Measurements from ENCODE around the gene TESMIN.

The TESMIN gene

DNA sequence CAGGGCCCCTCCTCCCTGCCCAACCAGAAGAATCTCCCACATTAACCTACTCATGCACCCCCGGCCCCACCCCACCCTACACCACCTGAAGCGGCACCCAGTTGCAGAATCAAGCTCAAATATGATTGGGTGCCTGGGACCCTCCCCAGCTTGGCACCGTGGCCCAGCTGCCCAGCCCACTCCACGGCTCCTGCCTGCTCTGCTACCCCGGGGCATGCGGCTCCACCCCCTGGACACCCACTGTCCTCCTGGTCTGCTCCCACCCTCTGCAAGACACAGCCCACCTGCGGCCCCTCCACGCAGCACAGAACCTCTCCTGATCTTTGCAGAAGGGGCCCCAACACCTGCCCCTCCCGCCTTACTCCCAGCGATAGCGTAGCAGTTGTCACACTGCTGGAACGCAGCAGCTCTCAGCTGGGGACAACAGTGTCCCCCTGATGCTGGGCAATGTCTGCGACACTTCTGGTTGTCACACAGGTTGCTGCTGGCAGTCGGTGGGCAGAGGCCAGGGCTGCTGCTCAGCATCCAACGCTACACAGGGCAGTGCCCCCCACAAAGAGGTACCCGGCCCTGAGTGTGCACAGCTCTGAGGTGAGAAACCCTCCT, 32.0 kb upstream of the TESMIN start:
- no peak for DNase-seq
- TF ChIP-seq, protein P1, sequence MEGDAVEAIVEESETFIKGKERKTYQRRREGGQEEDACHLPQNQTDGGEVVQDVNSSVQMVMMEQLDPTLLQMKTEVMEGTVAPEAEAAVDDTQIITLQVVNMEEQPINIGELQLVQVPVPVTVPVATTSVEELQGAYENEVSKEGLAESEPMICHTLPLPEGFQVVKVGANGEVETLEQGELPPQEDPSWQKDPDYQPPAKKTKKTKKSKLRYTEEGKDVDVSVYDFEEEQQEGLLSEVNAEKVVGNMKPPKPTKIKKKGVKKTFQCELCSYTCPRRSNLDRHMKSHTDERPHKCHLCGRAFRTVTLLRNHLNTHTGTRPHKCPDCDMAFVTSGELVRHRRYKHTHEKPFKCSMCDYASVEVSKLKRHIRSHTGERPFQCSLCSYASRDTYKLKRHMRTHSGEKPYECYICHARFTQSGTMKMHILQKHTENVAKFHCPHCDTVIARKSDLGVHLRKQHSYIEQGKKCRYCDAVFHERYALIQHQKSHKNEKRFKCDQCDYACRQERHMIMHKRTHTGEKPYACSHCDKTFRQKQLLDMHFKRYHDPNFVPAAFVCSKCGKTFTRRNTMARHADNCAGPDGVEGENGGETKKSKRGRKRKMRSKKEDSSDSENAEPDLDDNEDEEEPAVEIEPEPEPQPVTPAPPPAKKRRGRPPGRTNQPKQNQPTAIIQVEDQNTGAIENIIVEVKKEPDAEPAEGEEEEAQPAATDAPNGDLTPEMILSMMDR (IDR thresholded peaks at IDR 0.05; ENCODE audit: low read depth, low read length): no peak
- Histone ChIP-seq H3K27ac (no peak overlapping the region), H3K36me3 (no peaks in the 10 kb centered on the region), H3K27me3 (ENCODE audit: insufficient read depth, low read depth, severe bottlenecking) (no peaks in the 10 kb centered on the region), H3K9me3 (ENCODE audit: severe bottlenecking) (no peaks in the 10 kb centered on the region), H3K4me3 (ENCODE audit: low read depth, low read length) (no peak overlapping the region)

DNA sequence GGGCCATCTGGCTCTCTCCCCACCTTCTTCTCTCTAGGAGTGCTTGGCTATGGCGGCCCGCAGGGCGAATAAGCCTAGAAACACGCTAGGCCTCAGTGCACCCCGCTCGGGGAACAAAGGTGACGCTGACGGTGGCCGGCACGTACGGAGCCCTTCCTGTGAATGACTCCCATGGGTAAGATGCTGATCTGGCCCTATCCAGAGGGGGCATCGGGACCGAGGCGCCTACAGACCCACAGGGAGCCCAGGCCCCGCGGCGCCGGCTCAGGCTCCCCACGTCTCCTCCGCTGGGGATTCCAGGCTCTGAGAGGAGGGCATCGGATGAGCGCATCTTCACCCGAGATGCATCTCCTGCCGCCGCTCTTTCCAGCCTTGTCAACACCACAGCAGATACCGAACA, 31.4 kb upstream of the TESMIN start:
- TF ChIP-seq, protein P1 (IDR thresholded peaks at IDR 0.05; ENCODE audit: low read depth, low read length): no peak
- no peaks in the 10 kb centered on the region for H3K36me3 ChIP-seq

GRCh38 chr11:68780829-68781228, 29.5 kb upstream of the TESMIN start:
- no peak overlapping the region for H3K4me3 ChIP-seq (ENCODE audit: low read depth, low read length)
- TF ChIP-seq, protein P1 (IDR thresholded peaks at IDR 0.05; ENCODE audit: low read depth, low read length): no peak
- no peak for DNase-seq
- no peaks in the 10 kb centered on the region for H3K9me3 ChIP-seq (ENCODE audit: severe bottlenecking)
- H3K27me3 ChIP-seq (ENCODE audit: insufficient read depth, low read depth, severe bottlenecking): no peaks in the 10 kb centered on the region
- no peaks in the 10 kb centered on the region for H3K36me3 ChIP-seq
- H3K27ac ChIP-seq: no peak overlapping the region

More for the DNA sequence above, 31.4 kb upstream of the TESMIN start:
- no peaks in the 10 kb centered on the region for H3K9me3 ChIP-seq (ENCODE audit: severe bottlenecking)
- no peaks in the 10 kb centered on the region for H3K27me3 ChIP-seq (ENCODE audit: insufficient read depth, low read depth, severe bottlenecking)
- no peak overlapping the region for H3K27ac ChIP-seq
- DNase-seq: no peak
- H3K4me3 ChIP-seq (ENCODE audit: low read depth, low read length): no peak overlapping the region

GRCh38 chr11:68778205-68778604, 26.9 kb upstream of the TESMIN start:
- TF ChIP-seq, protein P1 (IDR thresholded peaks at IDR 0.05; ENCODE audit: low read depth, low read length): no peak
- Histone ChIP-seq H3K9me3 (ENCODE audit: severe bottlenecking) (no peaks in the 10 kb centered on the region), H3K27ac (no peak overlapping the region), H3K4me3 (ENCODE audit: low read depth, low read length) (no peak overlapping the region), H3K27me3 (ENCODE audit: insufficient read depth, low read depth, severe bottlenecking) (no peaks in the 10 kb centered on the region), H3K36me3 (no peaks in the 10 kb centered on the region)
- no peak for DNase-seq

DNA sequence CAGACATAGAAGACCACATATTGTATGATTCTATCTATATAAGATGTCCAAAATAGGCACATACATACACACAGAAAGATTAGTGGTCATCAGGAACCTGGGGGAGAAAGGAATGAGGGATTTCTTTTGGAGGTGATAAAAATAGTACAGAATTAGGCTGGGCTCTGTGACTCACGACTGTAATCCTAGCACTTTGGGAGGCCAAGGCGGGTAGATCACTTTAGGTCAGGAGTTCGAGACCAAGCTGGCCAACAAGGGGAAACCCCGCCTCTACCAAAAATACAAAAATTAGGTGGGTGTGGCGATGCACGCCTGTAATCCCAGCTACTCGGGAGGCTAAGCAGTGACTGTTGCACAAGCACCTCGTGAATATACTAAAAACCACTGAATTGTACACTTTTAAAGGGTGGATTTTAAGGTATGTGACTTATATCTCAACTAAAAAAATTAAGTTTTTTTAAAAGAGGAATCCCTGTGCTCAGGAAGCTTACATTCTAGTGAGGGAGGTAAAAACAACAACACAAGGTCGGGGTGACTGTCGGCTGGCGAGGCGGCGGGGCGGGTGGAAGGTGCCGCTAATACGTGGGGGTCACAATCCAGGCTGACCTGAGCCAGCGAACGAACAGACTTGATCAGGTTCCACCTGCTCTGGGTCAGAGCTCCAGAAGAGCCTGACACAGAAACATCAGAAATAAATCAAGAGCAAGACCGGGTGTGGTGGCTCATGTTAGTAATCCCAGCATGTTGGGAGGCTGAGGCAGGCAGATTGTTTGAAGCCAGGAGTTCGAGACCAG, 25.3 kb upstream of the TESMIN start:
- TF ChIP-seq, protein P1 (IDR thresholded peaks at IDR 0.05; ENCODE audit: low read depth, low read length): no peak
- no peak for DNase-seq

More for the DNA sequence above, 25.3 kb upstream of the TESMIN start:
- Histone ChIP-seq H3K27ac (no peak overlapping the region), H3K4me3 (ENCODE audit: low read depth, low read length) (no peak overlapping the region), H3K27me3 (ENCODE audit: insufficient read depth, low read depth, severe bottlenecking) (no peaks in the 10 kb centered on the region), H3K36me3 (no peaks in the 10 kb centered on the region), H3K9me3 (ENCODE audit: severe bottlenecking) (no peaks in the 10 kb centered on the region)

Measured in WERI-Rb-1 (cell line).